SHP77 treated with DMSO at 0.1 percent for 48 hours (cell line): ENCODE measurements around the gene GPC4.

ENCODE experiments used
- DNase-seq: peaks from one replicate; lab custom pipeline; 2025; lab: John Stamatoyannopoulos, UW

GPC4 gene

DNA sequence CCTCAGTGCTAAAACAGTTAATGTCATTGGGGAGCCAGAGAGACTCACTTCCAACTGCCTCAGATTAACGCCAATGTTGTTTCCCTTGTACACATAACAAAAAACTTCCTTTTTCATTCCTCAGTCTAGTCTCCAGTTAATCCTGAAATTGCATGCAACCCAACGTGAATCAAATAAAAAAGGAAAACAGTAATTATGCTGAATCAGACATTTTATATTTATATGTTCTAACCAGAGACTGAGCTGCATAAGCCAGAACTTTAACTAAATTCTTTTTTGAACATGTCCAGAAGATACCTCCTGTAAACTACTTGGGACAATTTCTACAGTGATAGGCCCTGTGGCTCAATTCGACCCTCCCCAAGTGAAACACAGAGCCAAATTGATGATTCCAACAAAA is 4.7 kb downstream of the GPC4 start:
- no peak for DNase-seq

- DNase-seq: no peak
Observed at GRCh38 chrX:133405498-133406185, 9.6 kb downstream of the GPC4 start.

GRCh38 chrX:133403984-133404383 is 11.3 kb downstream of the GPC4 start:
- no peak for DNase-seq

GRCh38 chrX:133402830-133403625 is 12.3 kb downstream of the GPC4 start:
- no peak for DNase-seq

GRCh38 chrX:133402042-133402453 is 13.2 kb downstream of the GPC4 start:
- no peak for DNase-seq

DNA sequence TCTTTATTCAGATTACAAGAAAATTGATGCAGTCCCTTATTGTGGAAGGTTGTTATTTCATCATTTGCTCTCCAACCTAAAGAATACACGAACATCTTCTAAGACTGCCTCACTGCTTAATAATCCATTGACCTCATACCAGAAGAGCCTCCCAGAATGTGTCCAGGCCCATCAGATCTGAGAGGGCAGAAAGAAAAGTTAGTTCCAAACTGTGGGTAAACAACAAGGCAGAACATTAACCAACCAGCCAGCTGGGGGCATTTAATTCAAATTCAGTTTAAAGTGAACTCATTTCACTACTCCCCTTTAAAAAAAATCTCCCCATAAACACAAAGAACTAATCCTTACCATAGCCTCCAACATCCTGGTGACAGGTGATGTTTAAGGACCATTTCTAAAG is 13.8 kb downstream of the GPC4 start:
- DNase-seq: no peak

- DNase-seq: no peak
Observed at GRCh38 chrX:133399411-133399810, 15.9 kb downstream of the GPC4 start.

- no peak for DNase-seq
Observed at GRCh38 chrX:133394765-133395164, 20.5 kb downstream of the GPC4 start.

- DNase-seq: no peak
Observed at GRCh38 chrX:133392671-133393070, 22.6 kb downstream of the GPC4 start.

- no peak for DNase-seq
Observed at GRCh38 chrX:133391111-133391510, 24.2 kb downstream of the GPC4 start.

- no peak for DNase-seq
Observed at GRCh38 chrX:133390676-133391075, 24.6 kb downstream of the GPC4 start.

DNA sequence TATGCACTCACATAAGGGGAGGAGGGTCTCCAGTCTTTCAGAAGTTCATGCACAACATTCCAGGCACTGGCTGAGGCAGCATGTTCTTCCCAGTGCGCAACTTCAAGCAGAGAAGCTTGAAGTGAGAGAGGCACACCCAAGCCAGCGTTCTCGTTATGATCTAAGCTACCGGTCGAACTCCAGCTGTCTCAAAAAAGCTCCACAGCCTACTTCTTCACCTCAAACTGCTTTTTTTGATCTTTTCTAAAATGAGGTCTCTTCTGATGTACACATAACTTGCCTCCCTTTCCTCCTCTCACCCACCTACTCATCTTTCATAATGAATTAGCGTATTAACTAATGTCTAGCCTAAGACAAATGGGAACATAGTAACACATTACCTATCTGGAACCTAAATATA is 25.3 kb downstream of the GPC4 start:
- no peak for DNase-seq

DNA sequence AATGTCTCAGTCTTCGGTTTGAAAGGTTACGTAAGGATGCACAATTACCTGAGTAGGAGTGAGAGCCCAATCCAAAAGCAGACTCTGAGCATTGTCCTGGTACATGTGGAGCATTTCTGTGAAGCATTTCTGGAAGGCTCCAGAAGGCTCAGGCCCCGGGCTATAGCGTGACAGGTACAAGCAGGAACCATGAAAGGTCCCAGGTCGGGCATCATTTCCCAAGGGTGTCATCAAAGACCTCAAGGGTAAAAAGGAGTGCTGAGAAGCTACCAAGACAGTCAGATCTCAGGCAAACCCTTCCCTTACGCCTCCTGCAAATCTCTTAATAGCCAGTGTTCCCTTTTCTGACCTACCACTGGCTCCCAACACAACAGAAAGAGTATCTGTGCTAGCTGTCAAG is 30.8 kb downstream of the GPC4 start:
- DNase-seq: no peak

GRCh38 chrX:133380711-133381619 is 34.3 kb downstream of the GPC4 start:
- DNase-seq: no peak

- DNase-seq: no peak
Observed at GRCh38 chrX:133376422-133376821, 38.9 kb downstream of the GPC4 start.

GRCh38 chrX:133375615-133376340 is 39.5 kb downstream of the GPC4 start:
- DNase-seq: no peak

DNA sequence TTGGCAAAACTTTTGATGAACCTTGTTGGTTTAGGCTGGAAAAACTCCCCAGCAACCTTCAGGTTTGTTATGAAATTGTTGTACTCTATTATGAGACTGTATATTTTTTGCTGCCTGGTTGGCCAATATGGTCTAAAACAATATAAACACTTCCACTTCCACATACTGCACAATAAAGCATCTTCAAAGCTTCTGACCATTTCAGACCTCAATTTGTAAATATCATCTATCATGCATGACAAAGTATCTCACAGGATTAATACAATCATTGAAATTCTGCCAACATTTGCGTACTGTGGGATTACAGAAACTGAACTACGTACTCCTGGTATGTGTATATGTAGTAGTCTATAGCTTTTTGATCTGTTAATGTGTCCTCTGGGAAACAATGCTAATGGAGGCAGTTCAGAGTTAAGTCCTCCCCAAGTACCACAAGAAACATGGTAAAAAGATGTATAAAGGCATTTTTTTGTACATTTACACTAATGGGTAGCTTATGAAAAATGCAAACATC is 40.4 kb downstream of the GPC4 start:
- no peak for DNase-seq

- DNase-seq: no peak
Observed at GRCh38 chrX:133373386-133374079, 41.8 kb downstream of the GPC4 start.

- no peak for DNase-seq
Observed at GRCh38 chrX:133370696-133371275, 44.5 kb downstream of the GPC4 start.

GRCh38 chrX:133369065-133369464 is 46.2 kb downstream of the GPC4 start:
- DNase-seq: no peak

GRCh38 chrX:133366735-133367134 is 48.6 kb downstream of the GPC4 start:
- no peak for DNase-seq
